Vagina (tissue), 2 donors: ENCODE data around the gene NCBP1.

Experiments
- POLR2A ChIP-seq, 2 donors: fragments of 450-650 bp; IDR thresholded peaks; one replicate each; pipeline ENCODE4 v1.6.1; 2017; ENCODE audit warnings: antibody characterized with exemption in 2 of 2, mild to moderate bottlenecking in 2 of 2, moderate library complexity in 2 of 2
- POLR2AphosphoS5 ChIP-seq, 2 donors: sonication (generic); formaldehyde crosslinking; IDR thresholded peaks; one replicate each; pipeline ENCODE4 v1.9.0; 2017; ENCODE audit warnings: antibody characterized with exemption in 2 of 2, mild to moderate bottlenecking in 2 of 2, low read depth in 1 of 2; ENCODE audit not compliant: insufficient read depth in 1 of 2
- TF ChIP-seq, protein P1 (sequence below), 3 experiments: fragments of 450-650 bp in 2 of 3; fragments of 200-600 bp in 1 of 3; sonication (generic) in 1 of 3; IDR thresholded peaks; one replicate each; pipeline ENCODE4 v1.5.1; 2017 to 2019; ENCODE audit warnings: antibody characterized with exemption in 3 of 3, mild to moderate bottlenecking in 2 of 3, moderate library complexity in 2 of 3

DNA sequence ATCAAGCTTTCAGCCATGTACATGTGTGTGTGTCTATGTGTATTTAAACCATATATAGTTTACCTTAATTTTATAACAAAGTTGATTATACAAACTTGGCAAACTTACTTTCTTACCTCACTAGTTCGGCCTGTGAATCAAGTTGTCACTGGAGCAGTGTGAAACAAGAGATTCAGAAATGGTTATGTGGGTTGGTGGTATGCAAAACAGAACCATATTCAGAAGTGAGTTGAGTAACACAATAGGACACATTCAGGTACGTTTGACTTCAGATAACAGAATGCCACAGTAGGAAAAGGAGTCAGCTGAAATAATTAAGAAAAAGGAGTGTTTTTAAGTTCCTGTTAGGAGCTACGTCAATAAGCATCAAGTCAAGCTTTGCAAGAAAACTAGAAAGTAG, 42.0 kb downstream of the NCBP1 start:
- TF ChIP-seq, protein P1, sequence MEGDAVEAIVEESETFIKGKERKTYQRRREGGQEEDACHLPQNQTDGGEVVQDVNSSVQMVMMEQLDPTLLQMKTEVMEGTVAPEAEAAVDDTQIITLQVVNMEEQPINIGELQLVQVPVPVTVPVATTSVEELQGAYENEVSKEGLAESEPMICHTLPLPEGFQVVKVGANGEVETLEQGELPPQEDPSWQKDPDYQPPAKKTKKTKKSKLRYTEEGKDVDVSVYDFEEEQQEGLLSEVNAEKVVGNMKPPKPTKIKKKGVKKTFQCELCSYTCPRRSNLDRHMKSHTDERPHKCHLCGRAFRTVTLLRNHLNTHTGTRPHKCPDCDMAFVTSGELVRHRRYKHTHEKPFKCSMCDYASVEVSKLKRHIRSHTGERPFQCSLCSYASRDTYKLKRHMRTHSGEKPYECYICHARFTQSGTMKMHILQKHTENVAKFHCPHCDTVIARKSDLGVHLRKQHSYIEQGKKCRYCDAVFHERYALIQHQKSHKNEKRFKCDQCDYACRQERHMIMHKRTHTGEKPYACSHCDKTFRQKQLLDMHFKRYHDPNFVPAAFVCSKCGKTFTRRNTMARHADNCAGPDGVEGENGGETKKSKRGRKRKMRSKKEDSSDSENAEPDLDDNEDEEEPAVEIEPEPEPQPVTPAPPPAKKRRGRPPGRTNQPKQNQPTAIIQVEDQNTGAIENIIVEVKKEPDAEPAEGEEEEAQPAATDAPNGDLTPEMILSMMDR (IDR thresholded peaks at IDR 0.05): no peak
- no peak for TF ChIP-seq POLR2A (IDR thresholded peaks at IDR 0.05)
- no peak for TF ChIP-seq POLR2AphosphoS5 (IDR thresholded peaks at IDR 0.05; ENCODE audit: insufficient read depth in 1 of 2, low read depth in 1 of 2)
